HEK293 (cell line): ENCODE results near the gene CELSR1.

Experiments
- TF ChIP-seq, protein P1 (sequence below): fragments of 450-650 bp; formaldehyde crosslinking; IDR thresholded peaks from 2 replicates; pipeline ENCODE4 v1.5.1; 2016; ENCODE audit warnings: missing biosample characterization, missing genetic modification characterization
- TF ChIP-seq, protein P2 (sequence below): fragments of 450-650 bp; formaldehyde crosslinking; IDR thresholded peaks from 2 replicates; pipeline ENCODE4 v1.5.1; 2016; ENCODE audit warnings: missing biosample characterization, missing genetic modification characterization

DNA sequence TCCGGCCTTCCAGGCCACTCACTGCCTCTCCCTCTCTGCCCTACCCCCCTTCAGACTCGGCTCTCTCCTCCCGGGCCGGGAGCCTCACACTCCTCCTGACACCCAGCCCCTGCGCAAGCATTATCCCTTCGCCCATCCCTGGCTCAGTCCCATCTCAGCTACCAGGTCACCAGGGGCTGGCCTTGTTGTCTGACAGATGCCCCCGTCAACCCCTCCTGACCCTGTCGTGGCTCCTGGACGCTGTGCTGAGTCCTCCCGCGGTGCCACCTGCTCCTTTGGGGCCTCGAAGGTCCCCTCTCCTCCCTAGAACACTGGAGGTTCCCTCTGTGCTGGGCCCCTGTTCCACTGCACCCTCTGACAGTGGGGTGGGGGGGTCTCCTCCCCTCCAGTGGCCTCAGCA, 169.0 kb downstream of the CELSR1 start:
- TF ChIP-seq, protein P1, sequence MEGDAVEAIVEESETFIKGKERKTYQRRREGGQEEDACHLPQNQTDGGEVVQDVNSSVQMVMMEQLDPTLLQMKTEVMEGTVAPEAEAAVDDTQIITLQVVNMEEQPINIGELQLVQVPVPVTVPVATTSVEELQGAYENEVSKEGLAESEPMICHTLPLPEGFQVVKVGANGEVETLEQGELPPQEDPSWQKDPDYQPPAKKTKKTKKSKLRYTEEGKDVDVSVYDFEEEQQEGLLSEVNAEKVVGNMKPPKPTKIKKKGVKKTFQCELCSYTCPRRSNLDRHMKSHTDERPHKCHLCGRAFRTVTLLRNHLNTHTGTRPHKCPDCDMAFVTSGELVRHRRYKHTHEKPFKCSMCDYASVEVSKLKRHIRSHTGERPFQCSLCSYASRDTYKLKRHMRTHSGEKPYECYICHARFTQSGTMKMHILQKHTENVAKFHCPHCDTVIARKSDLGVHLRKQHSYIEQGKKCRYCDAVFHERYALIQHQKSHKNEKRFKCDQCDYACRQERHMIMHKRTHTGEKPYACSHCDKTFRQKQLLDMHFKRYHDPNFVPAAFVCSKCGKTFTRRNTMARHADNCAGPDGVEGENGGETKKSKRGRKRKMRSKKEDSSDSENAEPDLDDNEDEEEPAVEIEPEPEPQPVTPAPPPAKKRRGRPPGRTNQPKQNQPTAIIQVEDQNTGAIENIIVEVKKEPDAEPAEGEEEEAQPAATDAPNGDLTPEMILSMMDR: no peak
- TF ChIP-seq, protein P2, sequence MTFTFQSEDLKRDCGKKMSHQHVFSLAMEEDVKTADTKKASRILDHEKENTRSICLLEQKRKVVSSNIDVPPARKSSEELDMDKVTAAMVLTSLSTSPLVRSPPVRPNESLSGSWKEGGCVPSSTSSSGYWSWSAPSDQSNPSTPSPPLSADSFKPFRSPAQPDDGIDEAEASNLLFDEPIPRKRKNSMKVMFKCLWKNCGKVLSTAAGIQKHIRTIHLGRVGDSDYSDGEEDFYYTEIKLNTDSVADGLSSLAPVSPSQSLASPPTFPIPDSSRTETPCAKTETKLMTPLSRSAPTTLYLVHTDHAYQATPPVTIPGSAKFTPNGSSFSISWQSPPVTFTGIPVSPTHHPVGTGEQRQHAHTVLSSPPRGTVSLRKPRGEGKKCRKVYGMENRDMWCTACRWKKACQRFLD (tag by site-specific recombination): no peak
